Nephron progenitor cell (in vitro differentiated cells): ENCODE data around the gene EFHD1.

ENCODE experiments used
- DNase-seq: peaks from one replicate; pipeline ENCODE4 v3.0.0; 2021
- H3K27ac Mint-ChIP-seq: 2 replicates; pipeline ENCODE4 v1.8.0; 2021; ENCODE audit warnings: mild to moderate bottlenecking, moderate library complexity, mixed read lengths
- H3K27me3 Mint-ChIP-seq: 2 replicates; pipeline ENCODE4 v1.8.0; 2021; ENCODE audit warnings: mild to moderate bottlenecking, low read depth, mixed read lengths; ENCODE audit not compliant: poor library complexity
- H3K36me3 Mint-ChIP-seq: 2 replicates; pipeline ENCODE4 v1.8.0; 2021; ENCODE audit warnings: low read depth, mixed read lengths
- H3K4me1 Mint-ChIP-seq: 2 replicates; pipeline ENCODE4 v1.8.0; 2021; ENCODE audit warnings: mixed read lengths
- H3K4me3 Mint-ChIP-seq: 2 replicates; pipeline ENCODE4 v1.8.0; 2021; ENCODE audit warnings: mild to moderate bottlenecking, moderate library complexity, mixed read lengths
- H3K9me3 Mint-ChIP-seq: 2 replicates; pipeline ENCODE4 v1.8.0; 2021; ENCODE audit warnings: mild to moderate bottlenecking, moderate library complexity, mixed read lengths
- TF ChIP-seq, protein P1 (sequence below): fragments of 200-600 bp; sonication (generic); IDR thresholded peaks from 2 replicates; pipeline ENCODE4 v1.5.0; 2021; ENCODE audit warnings: antibody characterized with exemption

Gene EFHD1

DNA sequence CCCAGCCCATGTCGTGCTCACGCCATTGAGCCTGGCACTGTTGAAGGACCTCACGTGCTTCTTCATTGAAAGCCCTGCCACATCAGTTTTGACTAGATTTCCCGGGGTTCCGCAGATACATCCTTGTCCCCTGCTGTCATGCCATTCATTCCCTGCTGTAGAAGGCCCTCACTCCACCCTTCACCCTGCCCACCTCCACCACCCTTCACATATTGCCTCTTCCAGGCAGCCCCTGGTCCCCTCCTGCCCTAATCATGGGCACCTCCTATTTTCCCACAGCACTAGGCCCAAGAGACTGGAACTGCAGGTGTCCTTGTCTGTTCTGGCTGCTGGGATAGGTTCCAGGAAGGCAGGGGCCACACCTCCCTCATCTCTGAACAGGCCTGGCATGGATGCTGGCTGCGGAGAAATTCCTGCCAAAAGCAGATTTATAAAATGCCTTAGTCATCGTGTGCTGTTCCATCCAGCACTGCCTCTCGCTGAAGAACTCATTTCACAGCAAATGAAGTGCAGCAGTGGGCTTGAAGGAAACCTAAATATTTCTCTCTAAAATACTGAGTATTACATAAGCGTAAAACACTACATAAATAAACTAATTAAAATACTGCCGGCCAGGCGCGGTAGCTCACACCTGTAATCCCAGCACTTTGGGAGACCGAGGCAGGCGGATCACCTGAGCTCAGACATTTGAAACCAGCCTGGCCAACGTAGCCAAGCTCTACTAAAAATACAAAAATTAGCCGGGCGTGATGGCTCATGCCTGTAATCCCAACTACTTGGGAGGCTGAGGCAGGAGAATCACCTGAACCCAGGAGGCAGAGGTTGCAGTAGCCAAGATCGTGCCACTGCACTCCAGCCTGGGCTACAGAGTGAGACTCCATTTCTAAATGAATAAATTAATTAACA lies 44.5 kb upstream of the EFHD1 start:
- Mint-ChIP-seq H3K4me3 (no peak overlapping the region), H3K9me3 (peaks cover 10% of the 10 kb centered on the region), H3K27me3 (peaks cover 9% of the 10 kb centered on the region), H3K4me1 (no peaks in the 10 kb centered on the region), H3K36me3 (peaks cover 26% of the 10 kb centered on the region), H3K27ac (no peak overlapping the region)
- TF ChIP-seq, protein P1, sequence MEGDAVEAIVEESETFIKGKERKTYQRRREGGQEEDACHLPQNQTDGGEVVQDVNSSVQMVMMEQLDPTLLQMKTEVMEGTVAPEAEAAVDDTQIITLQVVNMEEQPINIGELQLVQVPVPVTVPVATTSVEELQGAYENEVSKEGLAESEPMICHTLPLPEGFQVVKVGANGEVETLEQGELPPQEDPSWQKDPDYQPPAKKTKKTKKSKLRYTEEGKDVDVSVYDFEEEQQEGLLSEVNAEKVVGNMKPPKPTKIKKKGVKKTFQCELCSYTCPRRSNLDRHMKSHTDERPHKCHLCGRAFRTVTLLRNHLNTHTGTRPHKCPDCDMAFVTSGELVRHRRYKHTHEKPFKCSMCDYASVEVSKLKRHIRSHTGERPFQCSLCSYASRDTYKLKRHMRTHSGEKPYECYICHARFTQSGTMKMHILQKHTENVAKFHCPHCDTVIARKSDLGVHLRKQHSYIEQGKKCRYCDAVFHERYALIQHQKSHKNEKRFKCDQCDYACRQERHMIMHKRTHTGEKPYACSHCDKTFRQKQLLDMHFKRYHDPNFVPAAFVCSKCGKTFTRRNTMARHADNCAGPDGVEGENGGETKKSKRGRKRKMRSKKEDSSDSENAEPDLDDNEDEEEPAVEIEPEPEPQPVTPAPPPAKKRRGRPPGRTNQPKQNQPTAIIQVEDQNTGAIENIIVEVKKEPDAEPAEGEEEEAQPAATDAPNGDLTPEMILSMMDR, result no peak
- no peak for DNase-seq

DNA sequence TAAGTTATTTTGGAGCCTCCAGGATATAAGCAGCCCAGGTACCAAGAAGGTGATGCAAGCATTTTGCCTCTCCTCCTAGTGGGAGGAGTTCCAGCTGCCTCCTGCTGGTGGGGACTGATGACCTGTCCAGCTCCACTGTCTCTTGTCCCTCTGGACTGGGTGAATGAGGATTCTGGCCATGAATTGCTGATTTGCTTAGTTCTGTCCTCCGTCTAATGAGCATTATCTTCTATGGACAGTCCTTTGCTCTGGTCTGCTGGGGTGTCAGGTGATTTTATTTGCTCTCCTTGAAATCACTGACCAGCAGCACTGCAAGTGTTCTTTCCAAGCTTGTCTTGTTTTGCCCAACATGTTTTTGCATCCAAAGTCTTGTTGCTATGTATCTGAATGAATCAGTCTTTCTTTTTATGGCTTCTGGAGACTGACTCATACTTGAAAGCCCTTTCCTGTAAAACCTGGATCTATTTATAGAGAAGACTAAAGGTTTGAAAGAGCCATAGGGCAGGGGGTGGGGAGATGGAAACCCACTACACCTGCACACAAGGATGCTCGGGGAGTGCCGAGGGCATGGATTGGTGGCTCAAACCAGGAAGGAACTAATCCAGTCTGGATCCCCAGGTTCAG lies 40.5 kb upstream of the EFHD1 start:
- no peak overlapping the region for H3K4me3 Mint-ChIP-seq
- H3K27ac Mint-ChIP-seq, result no peak overlapping the region
- DNase-seq, result no peak
- H3K27me3 Mint-ChIP-seq, result peaks cover 12% of the 10 kb centered on the region
- no peaks in the 10 kb centered on the region for H3K4me1 Mint-ChIP-seq
- TF ChIP-seq, protein P1, result no peak
- peaks cover 7% of the 10 kb centered on the region for H3K9me3 Mint-ChIP-seq
- peaks cover 10% of the 10 kb centered on the region for H3K36me3 Mint-ChIP-seq

DNA sequence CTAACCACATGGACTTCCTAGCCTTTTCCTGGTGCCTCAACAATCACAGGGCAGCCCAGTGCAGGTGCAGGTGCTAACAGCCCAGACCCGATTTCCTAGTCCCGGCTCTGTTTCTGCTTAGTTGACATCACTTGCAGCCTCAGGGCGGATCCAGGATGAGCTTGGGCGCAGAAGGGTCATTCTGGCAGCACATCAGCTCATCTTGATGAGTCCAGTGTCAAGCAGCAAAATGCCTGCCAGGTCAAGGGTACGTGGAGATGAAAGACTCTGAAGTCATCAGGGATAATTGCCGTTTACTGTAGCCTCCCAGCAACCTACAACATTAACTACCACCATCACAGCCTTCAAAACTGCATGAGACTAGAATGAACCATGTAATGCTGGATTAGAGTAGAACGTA lies 39.4 kb upstream of the EFHD1 start:
- TF ChIP-seq, protein P1, result no peak

DNA sequence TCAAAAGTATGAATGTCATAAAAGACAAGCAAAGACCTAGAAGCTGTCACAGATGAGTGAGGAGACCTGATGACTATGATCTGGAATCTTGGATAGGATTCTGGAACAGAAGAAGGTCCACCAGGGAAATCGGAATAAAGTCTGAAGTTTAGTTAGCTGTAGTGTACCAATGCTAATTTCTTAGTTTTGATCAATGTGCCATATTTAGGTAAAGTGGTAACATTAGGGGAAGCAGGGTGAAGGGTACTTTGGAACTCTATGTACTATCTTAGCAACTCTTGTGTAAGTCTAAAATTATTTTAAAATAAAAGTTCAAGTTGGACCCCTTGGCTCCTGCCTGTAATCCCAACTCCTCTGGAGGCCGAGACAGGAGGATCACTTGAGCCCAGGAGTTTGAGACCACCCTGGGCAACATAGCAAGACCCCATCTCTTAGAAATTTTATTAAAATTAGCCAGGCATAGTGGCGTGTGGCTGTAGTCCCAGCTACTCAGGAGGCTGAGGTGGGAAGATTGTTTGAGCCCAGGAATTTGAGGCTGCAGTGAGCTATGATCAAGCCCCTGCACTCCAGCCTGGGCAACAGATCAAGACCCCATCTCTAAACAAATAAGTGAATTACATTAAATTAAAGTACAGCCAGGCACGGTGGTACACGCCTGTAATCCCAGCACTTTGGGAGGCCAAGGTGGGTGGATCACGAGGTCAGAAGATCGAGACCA lies 35.9 kb upstream of the EFHD1 start:
- TF ChIP-seq, protein P1, result no peak
- no peak for DNase-seq
- H3K9me3 Mint-ChIP-seq, result no peaks in the 10 kb centered on the region
- peaks cover 7% of the 10 kb centered on the region for H3K4me1 Mint-ChIP-seq
- no peak overlapping the region for H3K27ac Mint-ChIP-seq
- H3K36me3 Mint-ChIP-seq, result no peaks in the 10 kb centered on the region
- H3K27me3 Mint-ChIP-seq, result peaks cover 31% of the 10 kb centered on the region
- no peak overlapping the region for H3K4me3 Mint-ChIP-seq

More for the DNA sequence above, 39.4 kb upstream of the EFHD1 start:
- peaks cover 15% of the 10 kb centered on the region for H3K27me3 Mint-ChIP-seq
- H3K27ac Mint-ChIP-seq, result no peak overlapping the region
- no peak overlapping the region for H3K4me3 Mint-ChIP-seq
- H3K9me3 Mint-ChIP-seq, result peaks cover 7% of the 10 kb centered on the region
- H3K4me1 Mint-ChIP-seq, result no peaks in the 10 kb centered on the region
- no peak for DNase-seq
- H3K36me3 Mint-ChIP-seq, result peaks cover 10% of the 10 kb centered on the region

DNA sequence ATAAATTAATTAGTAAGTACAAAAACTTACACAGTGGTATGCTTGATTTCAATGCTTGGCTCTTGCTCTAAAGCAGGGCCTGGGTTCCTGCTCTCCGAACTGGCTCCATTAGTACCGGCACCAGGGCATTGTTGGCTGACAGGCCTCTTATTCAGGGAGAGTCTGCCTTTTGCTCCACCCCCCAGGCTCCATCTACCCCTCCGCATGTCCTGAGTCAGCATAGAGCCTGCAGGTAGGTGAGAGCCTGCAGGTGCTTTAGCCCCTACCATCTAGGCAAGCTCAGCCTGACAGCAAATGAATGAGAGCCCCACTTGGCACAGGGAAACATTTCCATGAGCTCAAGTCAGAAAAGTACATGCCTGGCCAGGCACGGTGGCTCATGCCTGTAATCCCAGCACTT lies 35.1 kb upstream of the EFHD1 start:
- Mint-ChIP-seq H3K27ac (no peak overlapping the region), H3K27me3 (peaks cover 30% of the 10 kb centered on the region), H3K4me1 (peaks cover 7% of the 10 kb centered on the region), H3K36me3 (no peaks in the 10 kb centered on the region), H3K4me3 (no peak overlapping the region), H3K9me3 (no peaks in the 10 kb centered on the region)
- TF ChIP-seq, protein P1, result no peak
- no peak for DNase-seq
